ENCODE results near the gene TRAPPC3. TPM values are rescaled to one million over a fixed set of nuclear protein-coding genes. Genes with fewer than 3 reads are reported as not detected.

The TRAPPC3 gene
- total and polyA plus RNA-seq, 9 of the 15 experiments (the other 6 are each of a cell fraction or from before 2014, with no cell fraction given) = 20.6 to 141 (median 112) TPM

- peak; percentile 18; the same call in 1 of the 2 replicates for TF ChIP-seq ETS1 (conservative IDR thresholded peaks at IDR 0.05; ENCODE audit: control insufficient read depth, low read depth, low read length)
- peak; percentile 98 for TF ChIP-seq ZBTB7A (IDR thresholded peaks at IDR 0.05; ENCODE audit: borderline replicate concordance, control insufficient read depth, low read depth, low read length)
- no peak for TF ChIP-seq MTF1 (CRISPR knock-in tag; IDR thresholded peaks at IDR 0.05; ENCODE audit: borderline replicate concordance)
- TF ChIP-seq BCOR (IDR thresholded peaks at IDR 0.05) = no peak
- peak; percentile 30; the same call in 1 of the 2 replicates for TF ChIP-seq PHTF2 (CRISPR knock-in tag; IDR thresholded peaks at IDR 0.05)
- no peak for TF ChIP-seq ZNF239 (CRISPR knock-in tag; IDR thresholded peaks at IDR 0.05)
- peak; percentile 52 for TF ChIP-seq EP400 (IDR thresholded peaks at IDR 0.05)
- no peak for TF ChIP-seq ETS2 (tag; IDR thresholded peaks at IDR 0.05; ENCODE audit: borderline replicate concordance, poor library complexity, severe bottlenecking)
- no peak for TF ChIP-seq E2F5 (CRISPR knock-in tag; IDR thresholded peaks at IDR 0.05)
- peak; percentile 25; the same call in 1 of the 2 replicates for TF ChIP-seq KLF6 (CRISPR knock-in tag; IDR thresholded peaks at IDR 0.05; ENCODE audit: borderline replicate concordance)
- TF ChIP-seq ZNF57 (CRISPR knock-in tag; IDR thresholded peaks at IDR 0.05) = no peak
- peak; percentile 94 for TF ChIP-seq VEZF1 (CRISPR knock-in tag; IDR thresholded peaks at IDR 0.05)
- no peak for TF ChIP-seq ZNF277 (CRISPR knock-in tag; IDR thresholded peaks at IDR 0.05; ENCODE audit: borderline replicate concordance)
- TF ChIP-seq ZNF263 (CRISPR knock-in tag; IDR thresholded peaks at IDR 0.05; ENCODE audit: borderline replicate concordance) = peak; percentile 94
- no peak for TF ChIP-seq L3MBTL2 (IDR thresholded peaks at IDR 0.05)
- peak; percentile 38 for TF ChIP-seq HNRNPLL (IDR thresholded peaks at IDR 0.05; ENCODE audit: low read depth, low read length, poor library complexity, severe bottlenecking)
- TF ChIP-seq GABPB1 (CRISPR knock-in tag; IDR thresholded peaks at IDR 0.05) = no peak
- no peak for TF ChIP-seq RUNX1 (IDR thresholded peaks at IDR 0.05; ENCODE audit: low read depth)
- TF ChIP-seq THAP7 (CRISPR knock-in tag; IDR thresholded peaks at IDR 0.05) = peak; percentile 80; the same call in 1 of the 2 replicates
- no peak for TF ChIP-seq EGR1 (conservative IDR thresholded peaks at IDR 0.05)
- peak; percentile 68; the same call in 1 of the 2 replicates for TF ChIP-seq ZNF436 (CRISPR knock-in tag; IDR thresholded peaks at IDR 0.05)
- peak; percentile 44; the same call in 1 of the 2 replicates for TF ChIP-seq ELF4 (CRISPR knock-in tag; IDR thresholded peaks at IDR 0.05)
These were observed 6.4 kb upstream of the TRAPPC3 start, which contains the start of gene MAP7D1 (continued) for GRCh38 chr1:36155408-36156328.

Measured in K562 (cell line).